ELF-1 (cell line): Measurements from ENCODE around the gene FAM180A.
A peak's percentile ranks its signal among the peaks of the same experiment; 100 is the strongest.
"Not testable (repeated sequence)": the region's sequence is repeated elsewhere in the genome, so short reads cannot be mapped to it uniquely, and the experiment has no call there.

Experiments
- DNase-seq: peaks from one replicate; pipeline ENCODE4 v3.0.0-alpha.2; 2016; ENCODE audit warnings: low read depth, low spot score

Gene FAM180A

GRCh38 chr7:135742371-135742770 lies 6.2 kb downstream of the FAM180A start:
- no peak for DNase-seq

- no peak for DNase-seq
These were observed 6.7 kb downstream of the FAM180A start for GRCh38 chr7:135741905-135742304.

GRCh38 chr7:135740889-135741288 lies 7.7 kb downstream of the FAM180A start:
- DNase-seq, result no peak

GRCh38 chr7:135737306-135737647 lies 11.3 kb downstream of the FAM180A start:
- not testable (repeated sequence) for DNase-seq

GRCh38 chr7:135736586-135737305 lies 11.9 kb downstream of the FAM180A start:
- no peak for DNase-seq

- no peak for DNase-seq
These were observed 14.3 kb downstream of the FAM180A start for GRCh38 chr7:135734343-135734689.

- DNase-seq, result peak; percentile 42
These were observed 14.8 kb downstream of the FAM180A start for GRCh38 chr7:135733603-135734342.

- DNase-seq, result no peak
These were observed 17.5 kb downstream of the FAM180A start for GRCh38 chr7:135731131-135731530.

GRCh38 chr7:135729230-135729629 lies 19.4 kb downstream of the FAM180A start:
- DNase-seq, result no peak

GRCh38 chr7:135728136-135728669 lies 20.4 kb downstream of the FAM180A start, which contains the start of gene SLC13A4:
Gene SLC13A4, minus strand, starts transcription at chr7:135728186. Its CDS starts 690 bp downstream, at chr7:135727496.
- peak; percentile 86 for DNase-seq

GRCh38 chr7:135726911-135727673 lies 21.5 kb downstream of the FAM180A start:
- no peak for DNase-seq

GRCh38 chr7:135726276-135726788 lies 22.3 kb downstream of the FAM180A start:
- DNase-seq, result no peak

- no peak for DNase-seq
These were observed 25.2 kb downstream of the FAM180A start for GRCh38 chr7:135723411-135723810.

GRCh38 chr7:135721198-135721820 lies 27.3 kb downstream of the FAM180A start:
- no peak for DNase-seq

GRCh38 chr7:135719688-135720087 lies 28.9 kb downstream of the FAM180A start:
- no peak for DNase-seq

GRCh38 chr7:135718794-135719437 lies 29.7 kb downstream of the FAM180A start:
- DNase-seq, result no peak

- no peak for DNase-seq
These were observed 30.4 kb downstream of the FAM180A start for GRCh38 chr7:135718219-135718618.

GRCh38 chr7:135717693-135718092 lies 30.9 kb downstream of the FAM180A start:
- DNase-seq, result no peak

GRCh38 chr7:135716677-135717238 lies 31.9 kb downstream of the FAM180A start:
- DNase-seq, result no peak

- no peak for DNase-seq
These were observed 32.9 kb downstream of the FAM180A start for GRCh38 chr7:135715673-135716072.
